Cardiac septum (tissue), 1 donor: ENCODE measurements around the gene ZNF18. TPM values are rescaled to one million over a fixed set of nuclear protein-coding genes. Genes with fewer than 3 reads are reported as not detected.
"Not testable (repeated sequence)": the region's sequence is repeated elsewhere in the genome, so short reads cannot be mapped to it uniquely, and the experiment has no call there.

Source experiments
- DNase-seq: peaks from one replicate; pipeline ENCODE4 v3.0.0-alpha.2; 2020; ENCODE audit warnings: low spot score
- intact Hi-C: fragments of 100-400 bp; cut with DNase I; formaldehyde crosslinking; loops from one replicate; pipeline ENCODE4 v1.14.0; 2022
- total RNA-seq: library from RNA; stranded (reverse); fragmentation: NEBNext Ultra II Directional; extraction: Animal tissue kit (Norgen Biotek cat#: 25700); gene quantifications from one replicate; pipeline ENCODE4 v1.2.1, GENCODE V29; 2021
- donor health status: DM: no; HTN: no; CAD: no.

Gene ZNF18
- total RNA-seq, 1 donor from 2014 or later = 4.3 TPM

DNA sequence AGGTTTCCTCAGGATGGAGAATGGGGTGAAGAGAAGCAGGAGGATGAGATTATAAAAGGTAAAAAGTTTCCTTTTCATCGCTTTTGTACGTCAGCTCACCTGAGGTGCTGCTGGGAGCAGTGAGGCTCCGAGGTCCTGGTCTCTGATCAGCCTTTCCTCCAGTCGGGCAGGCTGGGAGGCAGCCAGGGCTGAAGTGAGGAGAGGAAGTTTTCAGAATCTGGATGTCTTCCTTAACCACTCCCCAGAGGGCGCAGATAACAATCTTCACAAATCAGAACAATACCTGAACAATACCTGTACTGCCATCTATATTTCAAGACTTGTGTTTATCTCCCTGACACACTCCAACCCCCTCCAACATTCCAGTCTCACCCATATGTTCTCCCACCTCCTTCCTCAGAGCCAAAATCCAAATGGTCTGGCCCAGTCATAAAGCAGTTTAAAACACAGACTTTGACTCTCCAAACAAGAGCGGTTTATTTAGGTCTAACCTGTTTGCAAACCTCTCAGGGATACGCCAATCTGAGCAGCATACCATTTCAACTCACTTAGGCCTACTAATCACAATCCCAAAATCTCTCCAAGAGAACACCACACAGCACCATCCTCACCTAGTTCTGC lies 6.8 kb downstream of the ZNF18 start:
- no peak for DNase-seq
- intact Hi-C loops = no loop called here

DNA sequence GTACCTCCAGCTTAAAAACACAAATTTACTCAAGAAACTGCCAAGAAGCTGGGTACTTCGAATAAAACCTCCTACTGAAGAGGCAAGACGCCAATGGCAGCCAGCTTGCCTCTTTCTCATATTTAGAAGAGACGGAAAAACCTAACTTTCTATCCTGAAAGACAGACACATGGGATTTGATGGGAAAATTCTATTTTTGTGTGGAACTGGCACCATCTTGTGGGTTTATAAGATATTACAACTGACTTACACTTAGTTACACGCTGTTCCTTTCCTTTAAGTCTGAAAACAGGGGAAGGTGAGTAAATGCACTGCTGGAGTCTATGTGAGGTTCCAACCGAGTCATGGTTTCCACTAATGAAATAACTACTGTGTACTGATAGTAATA lies 10.3 kb downstream of the ZNF18 start:
- intact Hi-C loops = loop anchor here (5.0 kb wide), 1 partner anchor 1110 kb away; no protein-coding TSS in a partner anchor
- DNase-seq = no peak

DNA sequence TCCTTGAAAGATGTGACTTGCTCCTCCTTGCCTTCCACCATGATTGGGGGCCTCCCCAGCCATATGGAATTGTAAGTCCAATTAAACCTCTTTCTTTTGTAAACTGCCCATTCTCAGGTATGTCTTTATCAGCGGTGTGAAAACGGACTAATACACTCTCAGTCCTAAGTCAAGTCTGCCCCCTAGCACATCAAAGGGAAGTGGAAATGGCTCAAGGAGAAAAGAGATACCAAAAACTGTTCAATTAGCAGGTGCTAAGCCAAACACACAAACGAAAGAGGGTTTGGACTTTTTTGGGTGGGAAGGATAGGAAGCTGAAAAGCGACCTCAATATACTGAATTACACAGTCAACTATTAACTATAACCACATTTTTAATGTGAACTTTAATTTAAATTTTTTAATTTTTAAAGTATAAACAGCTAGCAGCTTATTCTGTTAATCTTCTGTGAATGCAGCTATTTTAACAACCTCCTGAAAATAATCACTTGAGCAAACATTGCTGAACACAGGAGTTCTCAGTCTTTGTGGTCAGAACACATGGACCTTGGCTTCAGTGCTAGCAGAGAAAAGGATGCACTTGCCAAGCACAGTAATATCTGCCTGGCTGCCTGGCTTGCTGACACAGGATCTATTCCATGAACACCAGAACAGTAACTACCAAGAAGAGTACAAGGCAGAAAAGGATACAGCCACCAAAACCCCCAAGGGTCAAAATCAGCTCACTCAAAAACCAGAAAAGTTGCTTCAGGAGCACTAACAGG lies 10.9 kb downstream of the ZNF18 start:
- intact Hi-C loops = loop anchor here (5.0 kb wide), 1 partner anchor 1109 kb away; no protein-coding TSS in a partner anchor
- DNase-seq = no peak

DNA sequence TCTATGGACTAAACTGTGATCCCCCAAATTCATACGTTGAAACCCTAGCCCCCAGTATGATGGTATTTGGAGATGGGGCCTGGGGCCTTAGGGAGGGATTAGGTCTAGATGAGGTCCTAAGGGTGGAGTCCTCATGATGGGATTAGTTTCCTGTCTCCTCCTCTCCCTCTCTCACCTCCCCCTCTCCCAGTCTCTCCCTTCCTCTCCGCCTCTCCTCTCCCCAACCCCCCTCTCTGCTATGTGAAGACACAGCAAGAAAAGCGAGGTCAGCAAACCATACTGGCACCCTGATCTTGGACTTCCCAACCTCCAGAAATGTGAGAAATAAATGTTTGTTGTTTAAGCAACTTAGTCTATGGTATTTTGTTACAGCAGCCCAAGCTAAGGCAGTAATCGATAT lies 15.4 kb downstream of the ZNF18 start:
- no peak for DNase-seq
- intact Hi-C loops = no loop called here

DNA sequence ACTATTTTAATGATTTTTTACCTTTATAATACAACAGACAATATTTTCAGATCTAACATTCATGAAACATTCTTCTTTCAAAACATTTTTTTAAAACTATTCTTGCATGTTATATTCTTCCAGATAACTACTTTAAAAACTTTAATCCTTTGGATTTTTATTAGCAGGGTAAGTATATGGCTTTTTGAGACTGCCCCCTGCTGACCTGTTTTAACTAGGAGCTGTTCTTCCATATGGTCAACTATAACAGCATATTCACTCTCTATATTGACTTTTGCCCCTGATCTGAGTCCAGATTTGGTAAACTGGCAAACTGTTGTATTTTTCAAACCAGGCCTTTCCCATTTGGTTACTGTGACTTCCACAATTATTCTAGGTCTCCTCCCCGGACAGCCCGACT lies 16.5 kb downstream of the ZNF18 start:
- intact Hi-C loops = no loop called here
- no peak for DNase-seq

DNA sequence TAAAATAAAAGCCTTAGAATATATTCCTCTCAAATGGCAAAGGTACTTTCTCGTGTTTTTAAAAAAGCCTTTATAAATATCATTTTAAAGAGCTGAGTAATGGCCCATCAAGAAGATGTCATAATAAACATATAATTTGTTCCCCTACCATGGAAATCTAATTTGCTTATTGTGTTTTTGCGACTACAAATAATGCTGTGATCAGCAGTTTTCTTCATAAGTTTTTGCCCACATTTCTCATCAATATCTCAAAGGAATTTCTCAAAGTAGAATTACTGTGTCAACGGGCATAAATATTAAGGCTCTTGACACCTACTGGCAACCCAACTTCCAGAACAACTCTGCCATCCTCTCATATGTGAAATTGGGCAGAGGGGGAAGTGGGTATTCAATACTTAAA lies 17.5 kb downstream of the ZNF18 start:
- intact Hi-C loops = no loop called here
- DNase-seq = no peak

DNA sequence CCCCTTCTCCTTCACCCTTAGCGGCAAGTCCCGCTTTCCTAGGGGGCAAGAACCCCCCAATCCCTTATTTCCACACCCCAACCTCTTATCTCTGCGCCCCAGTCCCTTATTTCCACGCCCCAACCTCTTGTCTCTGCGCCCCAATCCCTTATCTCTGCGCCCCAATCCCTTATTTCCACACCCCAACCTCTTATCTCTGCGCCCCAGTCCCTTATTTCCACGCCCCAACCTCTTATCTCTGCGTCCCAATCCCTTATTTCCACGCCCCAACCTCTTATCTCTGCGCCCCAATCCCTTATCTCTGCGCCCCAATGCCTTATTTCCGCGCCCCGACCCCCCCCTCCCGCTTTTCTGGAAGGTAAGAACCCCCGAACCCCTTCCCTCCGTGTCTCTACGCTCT lies 24.5 kb downstream of the ZNF18 start:
- intact Hi-C loops = not testable (repeated sequence)

DNA sequence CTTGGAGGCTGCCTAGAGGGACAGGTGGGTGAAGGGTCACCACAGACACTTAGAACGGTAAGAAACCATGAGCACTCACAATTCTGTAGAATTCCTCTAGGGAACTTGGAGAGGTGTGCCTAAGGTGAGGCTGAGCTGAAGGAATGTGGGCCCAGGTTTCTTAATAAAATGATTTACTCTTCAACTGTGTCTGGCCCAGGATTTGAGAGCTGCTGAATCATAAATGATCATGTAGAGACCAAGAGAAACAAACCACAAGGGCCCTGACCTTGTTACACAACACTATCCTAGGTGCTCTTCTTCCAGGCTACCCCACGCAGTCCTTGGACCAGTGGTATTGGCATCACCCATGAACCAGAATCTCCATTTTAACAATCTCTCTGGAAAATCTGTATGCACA lies 27.7 kb downstream of the ZNF18 start:
- intact Hi-C loops = no loop called here

More for the DNA sequence above, 24.5 kb downstream of the ZNF18 start:
- DNase-seq = not testable (repeated sequence)

DNA sequence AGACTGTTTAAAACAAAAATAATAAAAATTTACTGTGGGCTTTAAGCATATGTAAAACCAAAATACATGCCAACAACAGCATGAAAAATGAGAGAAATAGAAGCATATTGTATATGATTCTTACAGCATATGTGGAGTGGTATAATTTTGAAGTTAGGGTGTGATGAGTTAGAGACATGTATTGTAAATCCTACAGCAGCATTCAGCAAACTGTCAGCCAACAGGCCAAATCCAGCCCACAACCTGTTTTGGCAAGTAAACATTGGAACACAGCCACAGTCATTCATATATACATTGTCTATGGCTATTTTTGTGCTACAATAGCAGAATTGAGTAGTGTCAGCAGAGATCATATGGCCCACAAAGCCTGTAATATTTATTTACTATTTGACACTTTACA lies 42.3 kb downstream of the ZNF18 start:
- DNase-seq = no peak
- intact Hi-C loops = no loop called here

More for the DNA sequence above, 27.7 kb downstream of the ZNF18 start:
- DNase-seq = no peak

DNA sequence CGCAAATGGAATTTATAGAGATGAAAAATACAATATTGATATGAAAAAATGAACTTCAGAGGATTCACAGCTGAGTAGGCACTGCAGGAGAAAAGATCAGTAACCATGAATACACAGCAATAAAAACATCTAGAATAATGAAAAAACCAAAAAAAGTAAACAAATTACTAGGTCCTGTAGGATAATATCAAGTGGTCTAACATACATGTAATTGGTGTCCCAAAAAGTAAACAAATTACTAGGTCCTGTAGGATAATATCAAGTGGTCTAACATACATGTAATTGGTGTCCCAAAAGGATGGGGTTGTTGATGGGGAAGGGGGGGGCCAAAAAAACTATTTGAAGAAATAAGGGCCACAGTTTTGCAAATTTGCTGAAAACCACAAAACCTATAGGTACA lies 43.4 kb downstream of the ZNF18 start:
- no peak for DNase-seq
- intact Hi-C loops = no loop called here

DNA sequence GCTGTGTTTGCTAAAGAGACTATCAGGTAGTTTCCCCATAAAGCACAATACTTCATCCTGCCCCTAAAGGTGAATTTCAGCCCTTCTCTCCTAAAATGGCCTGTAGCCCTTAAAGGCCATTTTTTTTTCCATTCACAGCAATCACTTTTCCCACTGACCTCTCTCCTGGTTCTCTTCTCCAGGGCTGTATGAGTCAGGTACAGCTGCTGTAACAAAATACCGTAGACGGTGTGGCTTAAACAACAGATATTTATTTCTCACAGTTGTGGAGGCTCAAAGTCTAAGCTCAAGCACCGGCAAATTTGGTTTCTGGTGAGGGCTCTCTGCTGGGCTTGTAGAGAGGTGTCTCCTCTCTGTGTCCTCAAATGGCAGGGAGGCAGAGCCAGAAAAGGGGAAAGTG lies 44.7 kb downstream of the ZNF18 start:
- DNase-seq = no peak
- intact Hi-C loops = no loop called here

DNA sequence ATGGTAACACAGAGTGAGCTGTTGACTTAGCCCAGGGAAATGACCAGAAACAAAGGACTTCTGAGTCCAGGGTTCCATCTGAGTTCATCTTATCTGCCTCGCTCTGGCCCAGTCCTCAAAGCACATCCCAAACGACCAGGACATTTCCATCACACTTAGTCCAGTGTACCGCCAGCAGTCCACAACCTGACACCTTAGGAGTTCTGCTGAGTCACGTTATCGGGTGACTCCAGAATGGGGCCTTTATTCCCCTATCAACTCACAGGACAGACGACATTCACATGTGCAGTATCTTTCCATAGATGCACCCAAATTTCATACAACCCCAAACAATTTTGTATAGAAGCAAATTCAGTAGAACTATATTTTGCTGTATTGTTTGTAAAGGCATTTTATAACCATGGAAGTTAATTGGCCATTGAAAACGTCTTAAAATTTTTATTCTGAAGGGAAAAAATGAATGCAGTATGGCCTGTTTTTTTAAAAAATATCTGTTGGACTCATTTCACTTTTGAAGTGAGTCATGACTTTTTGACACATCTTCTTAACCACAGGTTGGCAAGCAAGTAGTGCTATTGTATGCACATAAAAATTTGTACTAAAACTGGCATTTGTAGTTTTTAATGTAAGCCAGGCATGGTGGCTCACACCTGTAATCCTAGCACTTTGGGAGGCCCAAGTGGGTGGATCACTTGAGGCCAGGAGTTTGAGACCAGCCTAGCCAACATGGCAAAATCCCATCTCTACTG lies 46.3 kb downstream of the ZNF18 start:
- intact Hi-C loops = no loop called here
- no peak for DNase-seq

DNA sequence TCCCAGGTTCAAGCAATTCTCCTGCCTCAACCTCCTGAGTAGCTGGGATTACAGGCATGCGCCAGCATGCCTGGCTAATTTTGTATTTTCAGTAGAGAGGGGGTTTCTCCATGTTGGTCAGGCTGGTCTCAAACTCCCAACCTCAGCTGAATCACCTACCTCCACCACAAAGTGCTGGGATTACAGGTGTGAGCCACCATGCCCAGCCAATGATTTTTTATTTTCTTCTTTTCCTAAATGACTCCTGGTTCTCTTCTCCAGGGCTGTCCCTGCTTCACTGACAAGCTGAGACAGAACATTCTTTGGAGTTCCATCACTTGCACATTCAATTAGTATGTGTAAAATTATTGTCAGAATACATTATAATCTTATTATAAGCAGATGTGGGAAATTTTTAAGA lies 47.7 kb downstream of the ZNF18 start:
- DNase-seq, intact Hi-C loops: not testable (repeated sequence)

DNA sequence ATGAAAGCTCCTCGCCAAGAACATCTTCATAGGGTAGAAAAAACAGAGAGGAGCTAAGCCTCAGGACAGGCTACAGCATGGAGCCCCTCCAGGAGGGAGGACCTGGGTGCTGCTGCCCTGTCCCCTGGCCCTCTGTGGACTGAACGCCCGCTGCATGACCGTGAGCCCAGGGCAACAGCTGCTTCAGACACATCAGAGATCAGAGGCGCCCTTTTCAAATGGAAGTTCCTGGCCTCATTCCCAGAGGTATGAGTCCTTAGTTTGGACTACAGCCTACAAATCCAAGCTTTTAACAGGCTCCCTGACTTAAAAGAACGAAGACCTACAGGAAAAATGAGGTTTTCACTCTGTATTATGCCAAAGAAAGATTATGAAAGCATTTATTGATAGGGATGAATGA lies 48.5 kb downstream of the ZNF18 start:
- no peak for DNase-seq
- intact Hi-C loops = no loop called here

DNA sequence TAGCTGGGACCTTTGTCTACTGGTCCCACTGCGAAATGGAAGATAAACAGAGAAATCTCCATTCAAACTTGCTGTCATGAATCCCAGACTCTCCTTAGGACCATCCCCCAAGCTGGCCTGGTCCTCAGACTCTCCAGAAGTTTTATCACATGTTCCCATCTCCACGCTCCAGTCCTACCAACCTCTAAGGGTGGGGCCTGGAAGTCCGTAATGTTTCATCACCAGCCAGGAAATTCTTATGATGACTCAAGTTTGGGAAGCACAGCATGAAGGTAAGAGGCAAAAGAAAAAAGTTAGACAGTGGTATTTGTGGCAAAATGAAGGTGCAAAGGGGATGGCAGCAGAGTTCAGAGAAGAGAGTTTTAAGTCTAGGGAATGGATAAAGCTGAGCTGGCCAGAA lies 52.7 kb downstream of the ZNF18 start:
- no peak for DNase-seq
- intact Hi-C loops = no loop called here

DNA sequence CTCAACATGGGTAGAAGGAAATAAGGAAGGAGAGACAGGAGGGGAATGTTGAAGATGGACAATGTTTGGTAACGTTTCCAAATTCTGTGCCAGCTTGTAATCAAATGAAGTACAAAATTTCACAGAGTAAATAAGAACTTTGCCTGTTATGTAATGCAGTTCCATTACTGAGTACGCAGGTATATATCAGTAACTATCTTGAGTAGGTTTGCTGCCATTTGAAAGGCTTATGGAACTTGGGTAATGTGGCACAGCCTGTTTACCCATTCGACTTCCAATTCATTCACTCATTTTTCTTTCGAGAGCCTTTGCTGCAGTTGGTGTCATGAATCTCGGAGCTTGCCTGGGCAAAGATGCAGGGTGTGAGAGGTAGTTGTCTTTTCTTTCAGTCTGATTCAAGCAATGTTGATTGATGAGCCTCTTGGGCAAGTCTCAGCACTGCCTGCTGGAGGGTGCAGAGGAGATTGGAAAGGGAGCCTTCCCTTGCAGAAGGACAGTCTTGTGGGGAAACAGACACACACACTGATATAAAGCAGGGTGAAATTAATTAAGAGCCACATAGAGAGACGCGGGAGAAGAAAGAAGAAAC lies 53.4 kb downstream of the ZNF18 start:
- DNase-seq = no peak
- intact Hi-C loops = no loop called here

DNA sequence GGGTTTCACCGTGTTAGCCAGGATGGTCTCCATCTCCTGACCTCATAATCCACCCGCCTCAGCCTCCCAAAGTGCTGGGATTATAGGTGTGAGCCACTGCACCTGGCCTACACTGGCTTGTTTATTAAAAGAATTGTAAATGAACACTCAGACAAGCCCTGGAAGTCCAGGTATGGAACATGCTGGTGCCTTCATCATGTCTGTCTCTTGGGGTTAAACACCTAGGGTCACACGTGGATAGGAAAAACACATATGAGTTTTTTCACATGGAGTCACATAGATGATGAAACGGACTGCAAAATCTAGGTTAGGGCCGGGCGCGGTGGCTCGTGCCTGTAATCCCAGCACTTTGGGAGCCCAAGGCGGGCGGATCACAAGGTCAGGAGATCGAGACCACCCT lies 54.2 kb downstream of the ZNF18 start:
- intact Hi-C loops, DNase-seq: not testable (repeated sequence)

DNA sequence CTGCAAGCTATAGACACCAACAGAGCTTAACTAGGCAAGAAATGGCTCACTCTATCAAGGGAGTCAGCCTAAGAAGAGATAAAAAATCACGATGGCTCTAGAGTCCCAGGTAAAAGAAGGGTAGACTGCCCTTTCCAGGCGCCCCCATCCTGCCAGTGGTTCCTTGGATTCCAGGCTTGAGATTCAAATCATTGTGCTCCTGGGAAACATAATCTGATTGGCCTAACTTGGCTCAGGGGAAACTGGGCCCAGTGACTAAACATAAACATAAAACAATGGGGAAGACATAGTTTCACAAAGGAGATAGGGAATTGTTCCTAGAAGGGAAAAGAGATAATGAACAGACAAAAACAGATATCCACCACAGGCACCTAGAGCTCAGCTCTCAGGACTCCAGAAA lies 56.4 kb downstream of the ZNF18 start:
- DNase-seq = no peak
- intact Hi-C loops = no loop called here

DNA sequence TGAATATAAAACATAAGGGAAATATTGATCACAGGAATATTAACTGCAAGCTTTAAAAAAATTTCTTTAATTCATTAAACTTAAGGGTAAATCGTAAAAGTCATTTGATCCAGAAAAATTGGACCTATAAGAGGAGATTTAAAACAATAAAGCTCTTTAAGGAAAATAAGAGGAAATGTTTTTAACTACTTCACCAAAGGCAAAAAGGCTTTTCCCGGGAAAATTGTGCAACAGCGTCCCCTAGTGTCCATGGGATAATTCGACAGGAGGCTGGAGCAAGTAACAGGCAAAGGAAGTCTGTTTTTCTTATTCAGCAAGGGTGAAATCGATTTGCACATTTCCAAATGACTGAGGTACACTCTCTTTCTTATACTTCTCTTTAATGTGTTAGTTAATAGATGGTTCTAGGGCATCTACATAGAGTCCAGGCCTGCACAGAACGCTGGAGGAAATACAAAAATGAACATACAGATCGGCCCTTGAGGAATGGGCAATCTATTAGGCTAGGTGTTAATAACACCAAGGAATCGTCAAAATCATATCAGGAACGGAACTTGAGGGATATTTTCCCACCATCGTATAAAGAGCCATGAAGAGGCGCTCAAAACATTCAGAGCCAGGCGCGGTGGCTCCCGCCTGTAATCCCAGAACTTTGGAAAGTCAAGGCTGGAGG lies 61.4 kb downstream of the ZNF18 start:
- no peak for DNase-seq
- intact Hi-C loops = no loop called here
